Hepatocyte (in vitro differentiated cells): ENCODE results near the gene FUT7. TPM values are rescaled to one million over a fixed set of nuclear protein-coding genes. Genes with fewer than 3 reads are reported as not detected.
A peak's percentile ranks its signal among the peaks of the same experiment; 100 is the strongest.

Source experiments
- DNase-seq: peaks from one replicate; pipeline ENCODE4 v3.0.0-alpha.2; 2016; ENCODE audit warnings: low spot score
- H2AFZ ChIP-seq: fragments of 200-600 bp; sonication (generic); 2 replicates; pipeline ENCODE4 v1.6.0; 2016; ENCODE audit warnings: antibody characterized with exemption, mild to moderate bottlenecking
- H3K27ac ChIP-seq: fragments of 200-600 bp; sonication (generic); 2 replicates; pipeline ENCODE4 v1.5.1; 2016; ENCODE audit warnings: mild to moderate bottlenecking
- H3K27me3 ChIP-seq: fragments of 200-600 bp; sonication (generic); 2 replicates; pipeline ENCODE4 v1.6.1; 2016
- H3K36me3 ChIP-seq: fragments of 200-600 bp; sonication (generic); replicated peaks from 2 replicates; pipeline ENCODE4 v1.5.1; 2016; ENCODE audit warnings: low read depth; ENCODE audit not compliant: insufficient read depth
- H3K4me1 ChIP-seq: fragments of 200-600 bp; sonication (generic); 2 replicates; pipeline ENCODE4 v1.5.1; 2016; ENCODE audit warnings: mild to moderate bottlenecking, moderate library complexity; ENCODE audit not compliant: insufficient read depth
- H3K4me2 ChIP-seq: fragments of 200-600 bp; sonication (generic); 2 replicates; pipeline ENCODE4 v1.6.0; 2016
- H3K4me3 ChIP-seq: fragments of 200-600 bp; sonication (generic); 2 replicates; pipeline ENCODE4 v1.5.1; 2016; ENCODE audit warnings: mild to moderate bottlenecking
- H3K79me2 ChIP-seq: fragments of 200-600 bp; sonication (generic); 2 replicates; pipeline ENCODE4 v1.6.0; 2017; ENCODE audit warnings: mild to moderate bottlenecking
- H3K9me2 ChIP-seq: fragments of 200-600 bp; sonication (generic); replicated peaks from 2 replicates; pipeline ENCODE4 v1.6.0; 2017; ENCODE audit warnings: mild to moderate bottlenecking; ENCODE audit not compliant: insufficient read depth
- H3K9me3 ChIP-seq: fragments of 200-600 bp; sonication (generic); 2 replicates; pipeline ENCODE4 v1.5.1; 2016; ENCODE audit warnings: low read depth, mild to moderate bottlenecking
- H4K20me1 ChIP-seq: fragments of 200-600 bp; sonication (generic); 2 replicates; pipeline ENCODE4 v1.6.0; 2016; ENCODE audit warnings: mild to moderate bottlenecking; ENCODE audit not compliant: insufficient read depth, poor library complexity, severe bottlenecking
- CTCF ChIP-seq: fragments of 200-600 bp; sonication (generic); IDR thresholded peaks from 2 replicates; pipeline ENCODE4 v1.5.1; 2016; ENCODE audit warnings: antibody characterized with exemption, mild to moderate bottlenecking; ENCODE audit not compliant: poor library complexity
- EZH2 ChIP-seq: fragments of 200-600 bp; sonication (generic); IDR thresholded peaks from 2 replicates; pipeline ENCODE4 v1.6.1; 2016; ENCODE audit warnings: antibody characterized with exemption, mild to moderate bottlenecking, borderline replicate concordance
- EZH2phosphoT487 ChIP-seq: fragments of 200-600 bp; sonication (generic); IDR thresholded peaks from one replicate; pipeline ENCODE4 v1.6.1; 2018; ENCODE audit warnings: antibody characterized with exemption, mild to moderate bottlenecking, low read depth, moderate library complexity; ENCODE audit not compliant: unreplicated experiment, severe bottlenecking
- WGBS: methylation state at CpG from one replicate; pipeline ENCODE4 v1.1.6; 2016; ENCODE audit warnings: low lambda C conversion rate; ENCODE audit errors: missing lambda C conversion rate; 5-methylcytosine and 5-hydroxymethylcytosine counted together
- polyA plus RNA-seq: library from polyadenylated mRNA; unstranded; fragments of >200 nt; fragmentation: Nextera tagmentation; extraction: Ambion mirVana; gene quantifications from 2 replicates; pipeline ENCODE4 v1.2.1, GENCODE V29; 2016
- total RNA-seq: library from RNA; depleted of rRNA; stranded (reverse); fragments of >200 nt; gene quantifications from 2 replicates; pipeline ENCODE4 v1.2.3, GENCODE V29; 2014

FUT7 gene
- total and polyA plus RNA-seq, 2 experiments from 2014 or later, result not detected

GRCh38 chr9:137073992-137074399, 42.1 kb upstream of the FUT7 start:
- WGBS, result 82% methylated on average over 8 of the region's 8 CpGs
- Histone ChIP-seq H4K20me1 (peaks cover under 1% of the 10 kb centered on the region), H3K9me3 (no peaks in the 10 kb centered on the region), H3K27ac (no peak overlapping the region), H3K4me2 (no peak overlapping the region), H3K27me3 (peaks cover 8% of the 10 kb centered on the region), H3K9me2 (no peaks in the 10 kb centered on the region), H3K79me2 (peaks cover 8% of the 10 kb centered on the region), H2AFZ (no peak overlapping the region), H3K4me3 (no peak overlapping the region), H3K36me3 (no peaks in the 10 kb centered on the region), H3K4me1 (peaks cover 19% of the 10 kb centered on the region)
- no peak for TF ChIP-seq EZH2
- no peak for TF ChIP-seq EZH2phosphoT487
- no peak for TF ChIP-seq CTCF
- DNase-seq, result no peak

- H2AFZ ChIP-seq, result no peak overlapping the region
- H3K4me1 ChIP-seq, result peaks cover 3% of the 10 kb centered on the region
- no peak for TF ChIP-seq EZH2
- TF ChIP-seq CTCF, result no peak
- TF ChIP-seq EZH2phosphoT487, result no peak
- no peaks in the 10 kb centered on the region for H3K36me3 ChIP-seq
- H3K27ac ChIP-seq, result peak overlapping the region; percentile 49
- no peaks in the 10 kb centered on the region for H3K79me2 ChIP-seq
- H3K27me3 ChIP-seq, result no peaks in the 10 kb centered on the region
- peak overlapping the region; percentile 73 for H3K4me2 ChIP-seq
- no peak for DNase-seq
- 96% methylated on average over 2 of the region's 2 CpGs for WGBS
- no peaks in the 10 kb centered on the region for H3K9me3 ChIP-seq
- no peak overlapping the region for H3K4me3 ChIP-seq
- no peaks in the 10 kb centered on the region for H3K9me2 ChIP-seq
- no peaks in the 10 kb centered on the region for H4K20me1 ChIP-seq
These were observed 39.4 kb upstream of the FUT7 start for GRCh38 chr9:137071282-137071681.

GRCh38 chr9:137070906-137071275, 39.0 kb upstream of the FUT7 start:
- H3K4me2 ChIP-seq, result peak overlapping the region; percentile 73
- WGBS, result 34% methylated on average over 6 of the region's 6 CpGs
- TF ChIP-seq CTCF, result peak; percentile 10
- no peak for TF ChIP-seq EZH2phosphoT487
- no peaks in the 10 kb centered on the region for H3K36me3 ChIP-seq
- H3K79me2 ChIP-seq, result no peaks in the 10 kb centered on the region
- DNase-seq, result no peak
- H3K4me1 ChIP-seq, result peaks cover 3% of the 10 kb centered on the region
- no peaks in the 10 kb centered on the region for H4K20me1 ChIP-seq
- no peak overlapping the region for H2AFZ ChIP-seq
- H3K9me2 ChIP-seq, result no peaks in the 10 kb centered on the region
- peak overlapping the region; percentile 49 for H3K27ac ChIP-seq
- no peaks in the 10 kb centered on the region for H3K27me3 ChIP-seq
- H3K9me3 ChIP-seq, result no peaks in the 10 kb centered on the region
- no peak overlapping the region for H3K4me3 ChIP-seq

- Histone ChIP-seq H3K4me2 (peak within 1 kb of the TSS; percentile 73), H3K9me2 (no peaks in the 10 kb centered on the region), H4K20me1 (no peaks in the 10 kb centered on the region), H3K4me1 (peaks cover 3% of the 10 kb centered on the region), H3K79me2 (no peaks in the 10 kb centered on the region), H3K27me3 (no peaks in the 10 kb centered on the region), H3K36me3 (no peaks in the 10 kb centered on the region), H3K9me3 (no peaks in the 10 kb centered on the region), H3K4me3 (peak within 1 kb of the TSS; percentile 41), H2AFZ (no peak within 1 kb of the TSS), H3K27ac (peak within 1 kb of the TSS; percentile 49)
- 1% methylated on average over 58 of the region's 74 CpGs for WGBS
- peak; percentile 93 for DNase-seq
- TF ChIP-seq CTCF (no peak), EZH2 (no peak), EZH2phosphoT487 (no peak)
These were observed 38.5 kb upstream of the FUT7 start, which contains the start of gene SAPCD2 for GRCh38 chr9:137070201-137070905. Gene SAPCD2 (minus strand): TSS chr9:137070557. CDS start chr9:137070460, 97 bp downstream.
